Measurements from ENCODE around the gene CNKSR3. TPM values are rescaled to one million over a fixed set of nuclear protein-coding genes. Genes with fewer than 3 reads are reported as not detected.

CNKSR3 gene
- polyA plus RNA-seq, 1 donor, result 16.7 TPM

GRCh38 chr6:154448448-154449096, 61.9 kb downstream of the CNKSR3 start:
- DNase-seq, result peak; percentile 77

- peak; percentile 38 for DNase-seq
These were observed 62.5 kb downstream of the CNKSR3 start for GRCh38 chr6:154447954-154448353.

GRCh38 chr6:154446984-154447383, 63.5 kb downstream of the CNKSR3 start:
- no peak for DNase-seq

- DNase-seq, result no peak
These were observed 65.1 kb downstream of the CNKSR3 start for GRCh38 chr6:154445417-154445816.

GRCh38 chr6:154441995-154442310, 68.5 kb downstream of the CNKSR3 start:
- no peak for DNase-seq

- DNase-seq, result no peak
These were observed 70.0 kb downstream of the CNKSR3 start for GRCh38 chr6:154440422-154441043.

GRCh38 chr6:154440022-154440421, 70.5 kb downstream of the CNKSR3 start:
- no peak for DNase-seq

GRCh38 chr6:154438882-154439415, 71.5 kb downstream of the CNKSR3 start:
- DNase-seq, result no peak

- DNase-seq, result no peak
These were observed 75.0 kb downstream of the CNKSR3 start for GRCh38 chr6:154435400-154435945.

- DNase-seq, result no peak
These were observed 75.8 kb downstream of the CNKSR3 start for GRCh38 chr6:154434662-154435061.

GRCh38 chr6:154433477-154434241, 76.8 kb downstream of the CNKSR3 start:
- no peak for DNase-seq

GRCh38 chr6:154432533-154433476, 77.7 kb downstream of the CNKSR3 start:
- no peak for DNase-seq

GRCh38 chr6:154430481-154430919, 80.0 kb downstream of the CNKSR3 start:
- no peak for DNase-seq

GRCh38 chr6:154429711-154430110, 80.8 kb downstream of the CNKSR3 start:
- DNase-seq, result no peak

- DNase-seq, result no peak
These were observed 81.6 kb downstream of the CNKSR3 start for GRCh38 chr6:154428897-154429296.

GRCh38 chr6:154427446-154427845, 83.0 kb downstream of the CNKSR3 start:
- no peak for DNase-seq

- no peak for DNase-seq
These were observed 83.5 kb downstream of the CNKSR3 start for GRCh38 chr6:154426997-154427396.

- no peak for DNase-seq
These were observed 85.5 kb downstream of the CNKSR3 start for GRCh38 chr6:154425034-154425433.

- DNase-seq, result no peak
These were observed 96.3 kb downstream of the CNKSR3 start for GRCh38 chr6:154414021-154414813.

- DNase-seq, result no peak
These were observed 98.2 kb downstream of the CNKSR3 start for GRCh38 chr6:154412106-154412820.

- no peak for DNase-seq
These were observed 99.4 kb downstream of the CNKSR3 start for GRCh38 chr6:154411076-154411475.
